ENCODE results near the gene CEMIP.
A peak's percentile ranks its signal among the peaks of the same experiment; 100 is the strongest.

CEMIP gene

GRCh38 chr15:80735344-80735743, 43.8 kb upstream of the CEMIP start:
- TF ChIP-seq CTCF (IDR thresholded peaks at IDR 0.05; ENCODE audit: control insufficient read depth, extremely low read depth, insufficient read depth): no peak
- no peak overlapping the region for H3K4me3 ChIP-seq (ENCODE audit: low read depth, low read length)
- no peak for DNase-seq (ENCODE audit: low read depth)

- DNase-seq (ENCODE audit: low read depth): peak; percentile 35
- TF ChIP-seq CTCF (IDR thresholded peaks at IDR 0.05; ENCODE audit: control insufficient read depth, extremely low read depth, insufficient read depth): no peak
- no peak overlapping the region for H3K4me3 ChIP-seq (ENCODE audit: low read depth, low read length)
Observed at GRCh38 chr15:80736560-80736959, 42.6 kb upstream of the CEMIP start.

- TF ChIP-seq CTCF (IDR thresholded peaks at IDR 0.05; ENCODE audit: control insufficient read depth, extremely low read depth, insufficient read depth): no peak
- H3K4me3 ChIP-seq (ENCODE audit: low read depth, low read length): no peak overlapping the region
- DNase-seq (ENCODE audit: low read depth): no peak
Observed at GRCh38 chr15:80739919-80740318, 39.3 kb upstream of the CEMIP start.

- TF ChIP-seq CTCF (IDR thresholded peaks at IDR 0.05; ENCODE audit: control insufficient read depth, extremely low read depth, insufficient read depth): no peak
- no peak for DNase-seq (ENCODE audit: low read depth)
- H3K4me3 ChIP-seq (ENCODE audit: low read depth, low read length): no peak overlapping the region
Observed at GRCh38 chr15:80742081-80742480, 37.1 kb upstream of the CEMIP start.

GRCh38 chr15:80743189-80743833, 35.9 kb upstream of the CEMIP start:
- no peak for TF ChIP-seq CTCF (IDR thresholded peaks at IDR 0.05; ENCODE audit: control insufficient read depth, extremely low read depth, insufficient read depth)
- no peak overlapping the region for H3K4me3 ChIP-seq (ENCODE audit: low read depth, low read length)
- peak; percentile 25 for DNase-seq (ENCODE audit: low read depth)

GRCh38 chr15:80744415-80744814, 34.8 kb upstream of the CEMIP start:
- H3K4me3 ChIP-seq (ENCODE audit: low read depth, low read length): no peak overlapping the region
- DNase-seq (ENCODE audit: low read depth): no peak
- TF ChIP-seq CTCF (IDR thresholded peaks at IDR 0.05; ENCODE audit: control insufficient read depth, extremely low read depth, insufficient read depth): no peak

GRCh38 chr15:80744826-80745225, 34.3 kb upstream of the CEMIP start:
- no peak for TF ChIP-seq CTCF (IDR thresholded peaks at IDR 0.05; ENCODE audit: control insufficient read depth, extremely low read depth, insufficient read depth)
- no peak for DNase-seq (ENCODE audit: low read depth)
- no peak overlapping the region for H3K4me3 ChIP-seq (ENCODE audit: low read depth, low read length)

Data from LNCaP clone FGC (cell line).